ENCODE results near the gene RMI2. TPM values are rescaled to one million over a fixed set of nuclear protein-coding genes. Genes with fewer than 3 reads are reported as not detected.

The RMI2 gene
- total and polyA plus RNA-seq, 2 of the 8 experiments (the other 6 are each of a cell fraction or from before 2014, with no cell fraction given), result 58.2 to 96.0 TPM

- TF ChIP-seq EZH2 (IDR thresholded peaks at IDR 0.05; ENCODE audit: low read depth, low read length, severe bottlenecking), result no peak
- DNase-seq (ENCODE audit: low read depth in 1 of 2, low spot score in 2 of 2) (no peak), FAIRE-seq (no peak)
- Histone ChIP-seq H4K20me1 (replicated peaks in 1 of 2; ENCODE audit: control insufficient read depth in 1 of 2, insufficient read depth in 2 of 2, low read length in 2 of 2) (no peaks in the 10 kb centered on the region), H3K4me3 (ENCODE audit: extremely low read depth in 1 of 4, insufficient read depth in 2 of 4, low read depth in 3 of 4, low read length in 4 of 4) (no peak overlapping the region), H3K4me1 (replicated peaks in 1 of 4; ENCODE audit: control insufficient read depth in 3 of 4, insufficient read depth in 4 of 4, low read length in 3 of 4) (peaks cover 22 to 39% (median 25%) of the 10 kb centered on the region in 4 experiments), H3K36me3 (ENCODE audit: control insufficient read depth in 2 of 4, insufficient read depth in 4 of 4, low read length in 3 of 4) (no peaks in the 10 kb centered on the region), H2BK12ac (ENCODE audit: low read depth, low read length) (peak overlapping the region; percentile 100), H3K79me2 (ENCODE audit: control insufficient read depth in 1 of 2, insufficient read depth in 2 of 2, low read length in 2 of 2) (no peaks in the 10 kb centered on the region), H2AFZ (ENCODE audit: low read length) (no peak overlapping the region), H3K4me2 (ENCODE audit: insufficient read depth in 1 of 2, low read depth in 2 of 2, low read length in 2 of 2) (peak overlapping the region; percentile 48 to 54; a peak in 2 of 4 replicates), H3K9me3 (ENCODE audit: insufficient read depth in 2 of 2, low read depth in 1 of 2, low read length in 1 of 2) (no peaks in the 10 kb centered on the region), H3K23ac (ENCODE audit: insufficient read length) (no peak overlapping the region), H3K23me2 (ENCODE audit: low read depth, low read length) (peaks cover 3% of the 10 kb centered on the region; the same call in 1 of the 2 replicates), H2BK20ac (ENCODE audit: low read length) (peak overlapping the region; percentile 100), H4K5ac (ENCODE audit: insufficient read length, low read depth, low read length) (no peak overlapping the region), H3K14ac (ENCODE audit: insufficient read length) (no peak overlapping the region), H2BK5ac (ENCODE audit: low read depth, low read length) (peak overlapping the region; percentile 100), H4K8ac (ENCODE audit: extremely low read depth, insufficient read depth, low read length) (no peak overlapping the region), H3K4ac (replicated peaks; ENCODE audit: insufficient read length, low read depth, low read length) (peak overlapping the region; percentile 100), H3K27ac (ENCODE audit: low read depth, low read length) (peak overlapping the region; percentile 61; the same call in 1 of the 2 replicates), H2BK15ac (ENCODE audit: low read length) (no peak overlapping the region), H2AK5ac (ENCODE audit: low read depth, low read length) (peak overlapping the region; percentile 97), H3K79me1 (ENCODE audit: low read depth, low read length) (no peaks in the 10 kb centered on the region), H3K9ac (replicated peaks in 1 of 4; ENCODE audit: extremely low read depth in 1 of 4, low read depth in 3 of 4, low read length in 3 of 4) (no peak overlapping the region), H3K27me3 (replicated peaks in 1 of 4; ENCODE audit: control insufficient read depth in 3 of 4, extremely low read depth in 1 of 4, insufficient read depth in 3 of 4, low read length in 3 of 4) (no peaks in the 10 kb centered on the region), H3K18ac (ENCODE audit: extremely low read depth, low read length) (peak overlapping the region; percentile 91), H4K91ac (replicated peaks; ENCODE audit: insufficient read length, low read length) (peak overlapping the region; percentile 100), H2BK120ac (replicated peaks; ENCODE audit: low read depth, low read length) (peak overlapping the region; percentile 79), H3K56ac (replicated peaks; ENCODE audit: insufficient read length, low read depth, low read length) (no peak overlapping the region)
- POLR2A ChIA-PET (ENCODE audit: partially characterized antibody), result interaction anchor here (0.6 to 5.1 kb wide), 11 partner anchors 9 to 369 kb away, joined by 3 to 29 read pairs (median 4); partner anchors contain the start of genes PRM1 and SOCS1
- CTCF ChIA-PET (ENCODE audit: partially characterized antibody), result interaction anchor here (0.7 to 3.2 kb wide), 9 partner anchors 9 to 101 kb away, joined by 3 to 12 read pairs (median 3); partner anchors contain the start of genes PRM3 and SOCS1
- WGBS, 2 experiments (ENCODE audit: extremely low coverage in 1 of 2, insufficient coverage in 1 of 2, insufficient read length in 1 of 2, insufficient replicate concordance in 2 of 2, low coverage in 1 of 2, low lambda C conversion rate in 2 of 2, missing lambda C conversion rate in 1 of 2), result 84% methylated on average over 9 of the region's 9 CpGs; no CpG with 5 or more reads in 1 of the 2 experiments
These were observed 31.6 kb upstream of the RMI2 start for GRCh38 chr16:11313493-11314308.
